ENCODE measurements around the gene CNTN5.

The CNTN5 gene

GRCh38 chr11:100396266-100396665 lies 1375.5 kb downstream of the CNTN5 start:
- no peak for DNase-seq

GRCh38 chr11:100397401-100397800 lies 1376.7 kb downstream of the CNTN5 start:
- DNase-seq: no peak

- DNase-seq: no peak
These were observed 1383.1 kb downstream of the CNTN5 start for GRCh38 chr11:100403816-100404215.

GRCh38 chr11:100404907-100405306 lies 1384.2 kb downstream of the CNTN5 start:
- no peak for DNase-seq

Data from DMS79 (cell line).